ENCODE measurements around the gene ARL9. TPM values are rescaled to one million over a fixed set of nuclear protein-coding genes. Genes with fewer than 3 reads are reported as not detected.
"Not testable (repeated sequence)": the region's sequence is repeated elsewhere in the genome, so short reads cannot be mapped to it uniquely, and the experiment has no call there.

ARL9 gene
- total and polyA plus RNA-seq, 8 donors: 0.25 to 0.55 (median 0.50) TPM; not detected in 5

DNA sequence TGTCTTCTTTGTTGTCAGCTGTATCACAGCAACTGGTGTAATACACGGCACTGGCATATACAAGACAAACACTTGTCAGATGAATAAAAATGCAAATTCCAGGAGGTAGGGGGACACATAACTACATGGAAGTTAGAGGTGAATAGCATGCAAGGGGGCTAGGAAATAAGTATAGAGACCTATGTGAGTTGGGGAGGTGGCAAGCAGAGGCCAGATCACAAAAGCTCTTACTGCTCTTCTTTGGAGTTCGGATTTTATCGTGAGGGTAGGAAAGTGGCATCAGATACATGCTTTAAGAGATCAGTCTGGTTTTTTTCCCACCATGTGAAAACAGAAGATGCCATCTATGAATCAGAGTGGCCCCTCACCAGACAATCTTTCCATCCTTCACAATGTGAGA lies 41.0 kb upstream of the ARL9 start:
- WGBS, 5 donors: 75 to 85% (median 80%) methylated on average over 3 of the region's 3 CpGs
- Histone ChIP-seq H3K27ac (no peak overlapping the region), H3K36me3 (peaks cover 7 to 36% (median 31%) of the 10 kb centered on the region in 4 donors), H3K4me1 (peaks cover 24 to 44% (median 34%) of the 10 kb centered on the region in 4 donors), H3K4me3 (no peak overlapping the region), H3K9me3 (no peaks in the 10 kb centered on the region), H3K27me3 (no peaks in the 10 kb centered on the region)
- DNase-seq: no peak
- TF ChIP-seq POLR2AphosphoS5 (IDR thresholded peaks at IDR 0.05): no peak
- TF ChIP-seq EP300 (IDR thresholded peaks at IDR 0.05): no peak
- no peak for TF ChIP-seq POLR2A (IDR thresholded peaks at IDR 0.05)
- intact Hi-C loops (cut with DNase I; ENCODE audit: low total_unique reads): no loop called here

DNA sequence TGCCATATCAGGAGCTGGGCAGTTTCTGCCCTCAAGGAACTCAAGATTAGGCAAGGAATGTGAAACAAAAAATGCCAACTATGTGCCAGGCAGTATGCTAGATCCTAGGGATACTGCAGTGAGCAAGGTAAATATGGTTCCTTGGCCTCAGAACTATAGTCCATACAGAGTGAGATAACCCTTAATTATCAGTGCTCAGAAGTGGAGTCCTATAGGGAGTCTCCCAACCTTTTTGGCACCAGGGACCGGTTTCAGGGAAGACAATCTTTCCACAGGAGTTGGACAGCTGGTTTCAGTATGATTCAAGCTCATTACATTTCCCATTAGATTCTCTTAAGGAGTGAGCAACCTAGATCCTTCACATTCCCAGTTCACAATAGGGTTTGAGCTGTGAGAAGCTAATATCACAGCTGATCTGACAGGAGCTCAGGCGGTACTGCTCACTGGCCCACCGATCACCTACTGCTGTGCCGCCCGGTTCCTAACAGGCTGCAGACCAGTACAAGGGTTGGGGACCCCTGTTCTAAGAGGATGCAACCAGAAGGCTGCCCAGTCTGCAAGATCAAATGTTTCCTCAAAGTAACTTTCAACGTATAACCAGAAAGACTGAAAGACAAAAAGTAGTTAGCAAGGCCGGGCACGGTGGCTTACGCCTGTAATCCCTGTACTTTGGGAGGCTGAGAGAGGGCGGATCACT lies 39.8 kb upstream of the ARL9 start:
- Histone ChIP-seq H3K36me3 (peaks cover 0 to 33% (median 28%) of the 10 kb centered on the region in 4 donors), H3K9me3 (no peaks in the 10 kb centered on the region), H3K4me1 (peaks cover 24 to 46% (median 37%) of the 10 kb centered on the region in 4 donors), H3K27me3 (no peaks in the 10 kb centered on the region), H3K4me3 (peak overlapping the region; percentile 81 to 97 (median 96)), H3K27ac (no peak overlapping the region)
- intact Hi-C loops (cut with DNase I; ENCODE audit: low total_unique reads): no loop called here
- 52 to 78% (median 63%) methylated on average over 10 of the region's 10 CpGs for WGBS, 5 donors
- DNase-seq: peak in 1 of 2 donors; percentile 5
- TF ChIP-seq CTCF (IDR thresholded peaks at IDR 0.05) (no peak), EP300 (IDR thresholded peaks at IDR 0.05) (no peak), POLR2AphosphoS5 (IDR thresholded peaks at IDR 0.05) (no peak), POLR2A (IDR thresholded peaks at IDR 0.05) (no peak)

DNA sequence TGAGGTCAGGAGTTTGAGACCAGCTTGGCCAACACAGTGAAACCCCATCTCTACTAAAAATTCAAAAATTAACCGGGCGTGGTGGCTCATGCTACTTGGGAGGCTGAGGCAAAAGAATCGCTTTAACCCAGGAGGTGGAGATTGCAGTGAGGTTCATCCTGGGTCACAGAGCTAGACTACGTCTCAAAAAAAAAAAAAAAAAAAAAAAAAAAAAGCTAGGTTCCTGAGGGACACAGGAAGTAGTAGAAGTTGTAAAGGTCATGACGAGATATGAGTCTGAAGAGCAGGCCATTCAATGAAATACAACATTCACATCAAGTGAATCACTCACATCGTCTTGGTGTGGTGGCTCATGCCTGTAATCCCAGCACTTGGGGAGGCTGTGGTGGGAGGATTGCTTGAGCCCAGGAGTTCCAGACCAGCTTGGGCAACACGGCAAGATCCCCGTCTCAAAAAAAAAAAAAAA lies 39.3 kb upstream of the ARL9 start:
- intact Hi-C loops (cut with DNase I; ENCODE audit: low total_unique reads); H3K9me3 ChIP-seq; H3K27me3 ChIP-seq: not testable (repeated sequence)
- peak in 1 of 2 donors; percentile 44 for DNase-seq
- peaks cover 0 to 33% (median 28%) of the 10 kb centered on the region in 4 donors for H3K36me3 ChIP-seq
- H3K4me3 ChIP-seq: peak overlapping the region; percentile 81 to 97 (median 96)
- H3K27ac ChIP-seq: peak overlapping the region in 2 of 5 donors; percentile 83 to 91
- TF ChIP-seq POLR2AphosphoS5 (IDR thresholded peaks at IDR 0.05): peak in 2 of 3 donors; percentile 48 to 50
- H3K4me1 ChIP-seq: peaks cover 24 to 46% (median 37%) of the 10 kb centered on the region in 4 donors
- WGBS, 5 donors: 8 to 28% (median 12%) methylated on average over 8 of the region's 8 CpGs

DNA sequence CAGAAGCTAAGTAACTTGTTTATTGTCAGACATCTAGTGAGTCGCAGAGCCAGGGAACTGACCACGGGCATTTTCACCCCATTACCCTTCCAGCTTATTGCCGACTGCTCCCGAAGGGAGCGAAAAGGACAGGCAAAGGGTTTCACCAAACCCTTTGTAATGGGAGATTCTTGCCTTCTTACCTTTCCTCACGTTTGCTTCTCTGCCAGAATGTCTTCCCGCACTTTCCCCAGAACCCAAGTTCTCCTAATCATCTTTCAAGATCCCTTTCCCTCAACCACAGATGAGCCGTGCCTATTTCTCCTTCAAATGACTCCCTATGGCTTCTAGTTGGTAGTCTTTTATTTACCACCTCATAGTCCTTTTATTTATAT lies 38.7 kb upstream of the ARL9 start:
- Histone ChIP-seq H3K4me1 (peaks cover 24 to 46% (median 37%) of the 10 kb centered on the region in 4 donors), H3K27ac (peak overlapping the region; percentile 83 to 94 (median 89)), H3K4me3 (peak overlapping the region; percentile 81 to 97 (median 96)), H3K9me3 (no peaks in the 10 kb centered on the region), H3K36me3 (peaks cover 5 to 35% (median 28%) of the 10 kb centered on the region in 4 donors), H3K27me3 (no peaks in the 10 kb centered on the region)
- intact Hi-C loops (cut with DNase I; ENCODE audit: low total_unique reads): no loop called here
- WGBS, 5 donors: 0 to 1% (median 0%) methylated on average over 8 of the region's 8 CpGs
- no peak for TF ChIP-seq POLR2A (IDR thresholded peaks at IDR 0.05)
- no peak for TF ChIP-seq EP300 (IDR thresholded peaks at IDR 0.05)
- no peak for TF ChIP-seq CTCF (IDR thresholded peaks at IDR 0.05)
- TF ChIP-seq POLR2AphosphoS5 (IDR thresholded peaks at IDR 0.05): no peak
- peak in 1 of 2 donors; percentile 39 for DNase-seq

DNA sequence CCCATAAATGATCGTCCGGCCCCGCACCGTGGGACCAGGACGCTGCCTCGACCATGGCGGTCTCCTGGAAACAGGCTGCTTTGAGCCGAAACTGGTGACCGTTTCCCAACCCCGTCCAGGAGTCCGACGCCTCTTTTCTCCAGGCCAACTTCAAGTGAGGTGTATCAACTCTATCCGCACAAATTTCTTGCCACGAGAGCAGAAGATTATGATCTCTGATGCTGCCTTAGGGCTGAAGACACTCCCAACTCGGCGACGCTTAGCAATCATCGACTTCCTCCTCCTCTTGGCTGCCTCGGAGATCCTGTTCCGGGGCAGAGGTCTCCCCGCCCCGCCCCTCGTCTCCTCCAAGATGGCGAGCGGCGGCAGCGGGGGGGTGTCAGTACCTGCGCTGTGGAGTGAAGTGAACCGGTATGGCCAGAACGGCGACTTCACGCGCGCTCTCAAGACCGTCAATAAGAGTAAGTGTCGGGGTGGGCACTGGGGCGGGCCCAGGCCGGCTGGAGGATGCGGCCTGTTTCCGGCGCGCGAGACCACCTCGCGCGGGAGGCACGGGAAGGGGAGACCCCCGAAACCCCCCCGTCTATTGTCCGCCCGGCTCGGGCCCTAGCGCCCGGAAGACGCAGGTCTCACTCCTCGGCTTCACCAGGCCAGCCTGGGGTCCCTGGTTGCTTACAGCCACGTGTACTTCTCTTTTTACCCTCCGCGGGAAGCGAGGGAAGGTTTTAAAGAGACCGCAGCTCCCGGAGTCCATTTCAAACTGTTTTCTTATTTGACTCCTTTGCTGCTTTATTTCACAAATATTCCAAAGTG lies 38.1 kb upstream of the ARL9 start, which contains the start of gene SRP72:
Gene SRP72 (plus strand): TSS at position 334 of the 813 bp plus-strand sequence. CDS start 19 bp downstream, at position 353.
- H3K27me3 ChIP-seq: no peaks in the 10 kb centered on the region
- peak within 1 kb of the TSS; percentile 83 to 94 (median 89) for H3K27ac ChIP-seq
- 0 to 1% (median 0%) methylated on average over 47 to 62 of the region's 62 CpGs for WGBS, 5 donors
- DNase-seq: peak; percentile 91 to 98
- intact Hi-C loops (cut with DNase I; ENCODE audit: low total_unique reads): no loop called here
- H3K36me3 ChIP-seq: peaks cover 10 to 35% (median 28%) of the 10 kb centered on the region in 4 donors
- H3K4me1 ChIP-seq: peaks cover 24 to 46% (median 37%) of the 10 kb centered on the region in 4 donors
- TF ChIP-seq POLR2A (IDR thresholded peaks at IDR 0.05): peak in 2 of 4 donors; percentile 18 to 48
- peak; percentile 62 to 97 (median 90) for TF ChIP-seq POLR2AphosphoS5 (IDR thresholded peaks at IDR 0.05)
- TF ChIP-seq EP300 (IDR thresholded peaks at IDR 0.05): no peak
- H3K9me3 ChIP-seq: no peaks in the 10 kb centered on the region
- peak within 1 kb of the TSS; percentile 81 to 97 (median 96) for H3K4me3 ChIP-seq
